Heart left ventricle (tissue), 16 donors: ENCODE results near the gene ASIC1. TPM values are rescaled to one million over a fixed set of nuclear protein-coding genes. Genes with fewer than 3 reads are reported as not detected.

Experiments
- ATAC-seq, 4 donors: fragments of 200-7000 bp; cut with Tn5 transposase; one replicate each; pipeline ENCODE4 v1.9.1; 2020 to 2022; ENCODE audit warnings: moderate library complexity in 4 of 4, mild to moderate bottlenecking in 3 of 4, moderate number of reproducible peaks in 1 of 4
- DNase-seq, 5 donors: peaks; one replicate each; pipeline ENCODE4 v3.0.0-alpha.2; 2020
- H3K27ac ChIP-seq, 12 donors: fragments of 200-600 bp; sonication (generic) in 4 of 12; one replicate each; pipeline versions ENCODE4 v1.5.0 to v1.8.0; 2016 to 2022; ENCODE audit warnings: mild to moderate bottlenecking in 2 of 12
- H3K27me3 ChIP-seq, 9 donors: fragments of 200-600 bp; sonication (generic) in 2 of 9; one replicate each; pipeline versions ENCODE4 v1.5.1 to v1.8.0; 2016 to 2022; ENCODE audit warnings: mild to moderate bottlenecking in 3 of 9
- H3K36me3 ChIP-seq, 9 donors: fragments of 200-600 bp; sonication (generic) in 2 of 9; one replicate each; pipeline versions ENCODE4 v1.5.0 to v1.8.0; 2018 to 2022; ENCODE audit warnings: mild to moderate bottlenecking in 2 of 9
- H3K4me1 ChIP-seq, 12 donors: fragments of 200-600 bp; sonication (generic) in 4 of 12; one replicate each; pipeline versions ENCODE4 v1.5.0 to v1.8.0; 2016 to 2022; ENCODE audit warnings: mild to moderate bottlenecking in 3 of 12
- H3K4me3 ChIP-seq, 12 donors: fragments of 200-600 bp; sonication (generic) in 4 of 12; one replicate each; pipeline versions ENCODE4 v1.5.0 to v1.8.0; 2017 to 2022; ENCODE audit warnings: mild to moderate bottlenecking in 9 of 12, moderate library complexity in 4 of 12
- H3K9me3 ChIP-seq, 12 donors: fragments of 200-600 bp; sonication (generic) in 4 of 12; one replicate each; pipeline versions ENCODE4 v1.5.0 to v1.8.0; 2016 to 2022; ENCODE audit warnings: mild to moderate bottlenecking in 1 of 12
- CTCF ChIP-seq, 12 donors: fragments of 200-600 bp; sonication (generic) in 4 of 12; IDR thresholded peaks; one replicate each; pipeline versions ENCODE4 v1.5.0 to v1.8.0; 2018 to 2022; ENCODE audit warnings: antibody characterized with exemption in 12 of 12, mild to moderate bottlenecking in 5 of 12
- POLR2A ChIP-seq, 2 donors: fragments of 450-650 bp; IDR thresholded peaks; one replicate each; pipeline ENCODE4 v1.6.1; 2017; ENCODE audit warnings: antibody characterized with exemption in 2 of 2, mild to moderate bottlenecking in 2 of 2, moderate library complexity in 2 of 2
- WGBS, 4 donors: extraction: QIAGEN DNeasy Blood & Tissue Kit in 2 of 4; methylation state at CpG; one replicate each; pipeline versions ENCODE4 v1.1.5 to v1.1.7; 2013 to 2018; 5-methylcytosine and 5-hydroxymethylcytosine counted together
- intact Hi-C, 10 donors: fragments of 100-400 bp; cut with DNase I; formaldehyde crosslinking; loops; one replicate each; pipeline versions ENCODE4 v1.11.1 to v1.14.2; 2022
- polyA plus RNA-seq, 2 donors: library from polyadenylated mRNA; stranded (reverse); fragments of 200-250 nt; gene quantifications; one replicate each; pipeline ENCODE4 v1.2.3, GENCODE V29; 2013
- total RNA-seq, 9 donors: library from RNA; depleted of rRNA in 2 of 9; stranded (reverse); fragments of >200 nt in 2 of 9; fragmentation: NEBNext Ultra II Directional in 3 of 9; extraction: Animal tissue kit (Norgen Biotek cat#: 25700) in 3 of 9; gene quantifications; one replicate each; pipeline versions ENCODE4 v1.1.0 to v1.2.4, GENCODE V29; 2016 to 2023
- donor health status: ischemic (EF 13 %, LVEDD 7.1; RV severe dilation, severe dysfunction).
- donor health status: healthy with polysubstance abuse.
- donor health status: DM: no; HTN: yes; CAD: no.
- donor health status: DM: no; HTN: no; CAD: no.
- donor health status: ischemic (EF 25% LVEDD 6.9; RV normal size, moderate dysfunction).
- donor health status: ischemic (EF 25% LVEDD 5.7; RV mildly dilated, moderate dysfunction).
- donor health status: healthy.
- donor health status: DM: yes; HTN: yes; CAD: no.
- donor health status: ischemic (EF 35%, LVEDD 5.7; RV mildly dilated, moderate dysfunction).
- donor health status: nonischemic (EF 11% LVEDD 7.7; RV severe dilation, severe dysfunction).
- donor health status: DM: yes; HTN: yes; CAD: no.
- donor health status: PGD.
- donor health status: ischemic (EF 29% LVEDD 5.4; RV normal size, mild dysfunction).
- donor health status: nonischemic (EF 23%, LVEDD 6.1; RV moderate dilation, normal function).

The ASIC1 gene
- total and polyA plus RNA-seq, 11 donors = 0.31 to 1.8 (median 0.71) TPM

GRCh38 chr12:50059440-50060119 is 2.2 kb downstream of the ASIC1 start:
- TF ChIP-seq CTCF (IDR thresholded peaks at IDR 0.05) (no peak), POLR2A (IDR thresholded peaks at IDR 0.05) (no peak)
- Histone ChIP-seq H3K27ac (no peak overlapping the region), H3K9me3 (no peaks in the 10 kb centered on the region), H3K4me3 (no peak overlapping the region), H3K27me3 (peaks cover 0 to 27% (median 0%) of the 10 kb centered on the region in 9 donors), H3K4me1 (peaks cover 0 to 32% (median 15%) of the 10 kb centered on the region in 12 donors), H3K36me3 (no peaks in the 10 kb centered on the region)
- ATAC-seq = no peak
- intact Hi-C loops = loop anchor here (5.0 to 10.0 kb wide), 8 partner anchors 87 to 295 kb away; partner anchors contain the start of gene AQP6 (in 1 of the 10)
- no peak for DNase-seq
- 71 to 87% (median 84%) methylated on average over 10 to 12 of the region's 12 CpGs for WGBS, 4 donors

- H3K9me3 ChIP-seq = no peaks in the 10 kb centered on the region
- peaks cover 0 to 27% (median 0%) of the 10 kb centered on the region in 9 donors for H3K27me3 ChIP-seq
- no peak overlapping the region for H3K27ac ChIP-seq
- WGBS, 4 donors = 65 to 71% (median 68%) methylated on average over 4 of the region's 4 CpGs
- intact Hi-C loops = loop anchor here in 3 of 10 donors (5.0 to 10.0 kb wide), 3 partner anchors 93 to 295 kb away; no protein-coding TSS in a partner anchor
- H3K4me3 ChIP-seq = no peak overlapping the region
- ATAC-seq = no peak
- peaks cover 0 to 32% (median 15%) of the 10 kb centered on the region in 12 donors for H3K4me1 ChIP-seq
- no peak for DNase-seq
- TF ChIP-seq POLR2A (IDR thresholded peaks at IDR 0.05) (no peak), CTCF (IDR thresholded peaks at IDR 0.05) (no peak)
- no peaks in the 10 kb centered on the region for H3K36me3 ChIP-seq
These were observed 2.7 kb downstream of the ASIC1 start for GRCh38 chr12:50060120-50060468.

GRCh38 chr12:50061171-50061570 is 3.8 kb downstream of the ASIC1 start:
- DNase-seq = no peak
- Histone ChIP-seq H3K27me3 (peaks cover 0 to 18% (median 0%) of the 10 kb centered on the region in 9 donors), H3K27ac (no peak overlapping the region), H3K4me1 (peaks cover 0 to 26% (median 12%) of the 10 kb centered on the region in 12 donors), H3K9me3 (no peaks in the 10 kb centered on the region), H3K36me3 (no peaks in the 10 kb centered on the region), H3K4me3 (no peak overlapping the region)
- ATAC-seq = no peak
- no peak for TF ChIP-seq CTCF (IDR thresholded peaks at IDR 0.05)
- TF ChIP-seq POLR2A (IDR thresholded peaks at IDR 0.05) = no peak
- 80 to 96% (median 91%) methylated on average over 2 of the region's 2 CpGs for WGBS, 4 donors
- intact Hi-C loops = loop anchor here in 3 of 10 donors (5.0 to 10.0 kb wide), 3 partner anchors 94 to 296 kb away; no protein-coding TSS in a partner anchor

GRCh38 chr12:50061946-50062686 is 4.7 kb downstream of the ASIC1 start:
- Histone ChIP-seq H3K27ac (no peak overlapping the region), H3K27me3 (peaks cover 0 to 11% (median 0%) of the 10 kb centered on the region in 9 donors), H3K36me3 (no peaks in the 10 kb centered on the region), H3K4me1 (peaks cover 0 to 17% (median 3%) of the 10 kb centered on the region in 12 donors), H3K4me3 (no peak overlapping the region), H3K9me3 (no peaks in the 10 kb centered on the region)
- intact Hi-C loops = loop anchor here in 3 of 10 donors (5.0 to 10.0 kb wide), 3 partner anchors 95 to 297 kb away; no protein-coding TSS in a partner anchor
- ATAC-seq (no peak), DNase-seq (peak in 1 of 5 donors; percentile 19)
- TF ChIP-seq POLR2A (IDR thresholded peaks at IDR 0.05) (no peak), CTCF (IDR thresholded peaks at IDR 0.05) (no peak)
- whole genome bisulfite sequencing, 4 donors = 56 to 66% (median 64%) methylated on average over 6 of the region's 6 CpGs
